OCI-LY3 (cell line): ENCODE data around the gene CADPS.

Experiments used
- H2AFZ ChIP-seq: fragments of 200-600, 300-600 bp; shearing (Covaris generic); 2 replicates; pipeline ENCODE4 v1.6.0; 2014; ENCODE audit warnings: antibody characterized with exemption, low read depth, low read length
- H3K27ac ChIP-seq: fragments of 200-600, 300-600 bp; sonication (generic); 2 replicates; pipeline ENCODE4 v1.5.1; 2014; ENCODE audit warnings: mild to moderate bottlenecking, low read length, moderate library complexity, mixed read lengths
- H3K27me3 ChIP-seq: fragments of 200-600, 300-600 bp; sonication (generic); 2 replicates; pipeline ENCODE4 v1.6.1; 2014; ENCODE audit warnings: low read depth, low read length, mixed read lengths
- H3K36me3 ChIP-seq: fragments of 200-600, 300-600 bp; sonication (generic); replicated peaks from 2 replicates; pipeline ENCODE3; 2014; ENCODE audit warnings: low read depth, low read length, mixed read lengths
- H3K4me1 ChIP-seq: fragments of 300-600, 200-600 bp; sonication (generic); 2 replicates; pipeline ENCODE4 v1.6.1; 2014; ENCODE audit warnings: low read length, mixed read lengths
- H3K4me2 ChIP-seq: fragments of 200-600, 300-600 bp; sonication (generic); 2 replicates; pipeline ENCODE4 v1.6.1; 2014; ENCODE audit warnings: low read length, mixed read lengths
- H3K4me3 ChIP-seq: fragments of 300-600, 200-600 bp; sonication (generic); 2 replicates; pipeline ENCODE4 v1.5.1; 2014; ENCODE audit warnings: antibody characterized with exemption, mild to moderate bottlenecking, low read length, moderate library complexity
- H3K79me2 ChIP-seq: fragments of 300-600, 200-600 bp; shearing (Covaris generic); 2 replicates; pipeline ENCODE4 v1.6.1; 2014; ENCODE audit warnings: mild to moderate bottlenecking, low read length, mixed read lengths
- H3K9ac ChIP-seq: fragments of 300-600, 200-600 bp; shearing (Covaris generic); 2 replicates; pipeline ENCODE4 v1.6.0; 2014; ENCODE audit warnings: mild to moderate bottlenecking, low read length, moderate library complexity
- H3K9me3 ChIP-seq: fragments of 200-600, 300-600 bp; shearing (Covaris generic); 2 replicates; pipeline ENCODE4 v1.6.1; 2014; ENCODE audit warnings: low read length, mixed read lengths; ENCODE audit not compliant: insufficient read depth
- H4K20me1 ChIP-seq: fragments of 200-600, 300-600 bp; sonication (generic); 2 replicates; pipeline ENCODE4 v1.6.1; 2016; ENCODE audit warnings: low read length, mixed read lengths; ENCODE audit not compliant: insufficient read depth
- CTCF ChIP-seq: fragments of 200-600, 300-600 bp; sonication (generic); IDR thresholded peaks from 2 replicates; pipeline ENCODE4 v1.5.1; 2014; ENCODE audit warnings: antibody characterized with exemption, low read length, low read depth
- EZH2phosphoT487 ChIP-seq: fragments of 200-600 bp; shearing (Covaris generic); IDR thresholded peaks from 2 replicates; pipeline ENCODE4 v1.6.1; 2018; ENCODE audit warnings: antibody characterized with exemption, mixed run types, low read depth

The CADPS gene

GRCh38 chr3:62749130-62749529 is 126.1 kb downstream of the CADPS start:
- 0 out of 2 replicates have a peak, but pooled peaks cover 3% of the 10 kb centered on the region for H3K27me3 ChIP-seq
- H3K36me3 ChIP-seq: no peaks in the 10 kb centered on the region
- no peak overlapping the region for H2AFZ ChIP-seq
- no peak overlapping the region for H3K9ac ChIP-seq
- H3K4me2 ChIP-seq: no peak overlapping the region
- H3K27ac ChIP-seq: no peak overlapping the region
- no peak for TF ChIP-seq EZH2phosphoT487
- no peak for TF ChIP-seq CTCF
- no peaks in the 10 kb centered on the region for H4K20me1 ChIP-seq
- no peaks in the 10 kb centered on the region for H3K9me3 ChIP-seq
- no peaks in the 10 kb centered on the region for H3K79me2 ChIP-seq
- no peaks in the 10 kb centered on the region for H3K4me1 ChIP-seq
- no peak overlapping the region for H3K4me3 ChIP-seq

- Histone ChIP-seq H3K27ac (no peak overlapping the region), H3K4me2 (no peak overlapping the region), H2AFZ (no peak overlapping the region), H3K4me1 (no peaks in the 10 kb centered on the region), H3K9ac (no peak overlapping the region), H4K20me1 (no peaks in the 10 kb centered on the region), H3K4me3 (no peak overlapping the region), H3K27me3 (0 out of 2 replicates have a peak, but pooled peaks cover 3% of the 10 kb centered on the region), H3K79me2 (no peaks in the 10 kb centered on the region), H3K9me3 (no peaks in the 10 kb centered on the region), H3K36me3 (no peaks in the 10 kb centered on the region)
- no peak for TF ChIP-seq EZH2phosphoT487
- TF ChIP-seq CTCF: no peak
Measured at GRCh38 chr3:62737449-62737848, 137.8 kb downstream of the CADPS start.

- H2AFZ ChIP-seq: no peak overlapping the region
- no peaks in the 10 kb centered on the region for H3K79me2 ChIP-seq
- H4K20me1 ChIP-seq: no peaks in the 10 kb centered on the region
- no peak overlapping the region for H3K9ac ChIP-seq
- H3K4me2 ChIP-seq: no peak overlapping the region
- H3K9me3 ChIP-seq: no peaks in the 10 kb centered on the region
- no peak overlapping the region for H3K27ac ChIP-seq
- 0 out of 2 replicates have a peak, but pooled peaks cover 3% of the 10 kb centered on the region for H3K27me3 ChIP-seq
- TF ChIP-seq EZH2phosphoT487 (no peak), CTCF (no peak)
- no peaks in the 10 kb centered on the region for H3K36me3 ChIP-seq
- H3K4me1 ChIP-seq: no peaks in the 10 kb centered on the region
- no peak overlapping the region for H3K4me3 ChIP-seq
Measured at GRCh38 chr3:62735510-62735909, 139.7 kb downstream of the CADPS start.

- no peaks in the 10 kb centered on the region for H3K9me3 ChIP-seq
- no peak overlapping the region for H3K4me2 ChIP-seq
- H4K20me1 ChIP-seq: no peaks in the 10 kb centered on the region
- no peaks in the 10 kb centered on the region for H3K79me2 ChIP-seq
- H3K27ac ChIP-seq: no peak overlapping the region
- H2AFZ ChIP-seq: no peak overlapping the region
- no peak overlapping the region for H3K9ac ChIP-seq
- no peak overlapping the region for H3K4me3 ChIP-seq
- H3K27me3 ChIP-seq: peaks cover 10% of the 10 kb centered on the region; the same call in 1 of the 2 replicates
- no peaks in the 10 kb centered on the region for H3K36me3 ChIP-seq
- no peaks in the 10 kb centered on the region for H3K4me1 ChIP-seq
- no peak for TF ChIP-seq CTCF
- TF ChIP-seq EZH2phosphoT487: no peak
Measured at GRCh38 chr3:62732183-62732904, 142.9 kb downstream of the CADPS start.
